OCI-LY1 (cell line): ENCODE results near the gene MAPK11.

Experiments used
- CTCF ChIP-seq: fragments of 200-600 bp; sonication (generic), shearing (Covaris generic); IDR thresholded peaks from 2 replicates; pipeline ENCODE4 v1.5.1; 2017; ENCODE audit warnings: mild to moderate bottlenecking, antibody characterized with exemption, low read length, moderate library complexity, mixed read lengths
- EZH2 ChIP-seq: fragments of 200-600 bp; sonication (generic), shearing (Covaris generic); IDR thresholded peaks from 2 replicates; pipeline ENCODE4 v1.8.0; 2017; ENCODE audit warnings: borderline replicate concordance, mixed run types, mild to moderate bottlenecking, antibody characterized with exemption, low read length, moderate library complexity, mixed read lengths

GRCh38 chr22:50255607-50256006 is 14.6 kb downstream of the MAPK11 start:
- TF ChIP-seq CTCF (no peak), EZH2 (no peak)
